ENCODE results near the gene ACOT7. TPM values are rescaled to one million over a fixed set of nuclear protein-coding genes. Genes with fewer than 3 reads are reported as not detected.

The ACOT7 gene
- total and polyA plus RNA-seq, 2 of the 13 experiments (the other 11 are each of a cell fraction or from before 2014, with no cell fraction given) = 33.0 to 55.8 TPM

- intact Hi-C loops (cut with micrococcal nuclease; ENCODE audit: unreplicated experiment) = no loop called here
- peaks cover 11% of the 10 kb centered on the region for H3K4me1 ChIP-seq (ENCODE audit: insufficient read depth, low read length)
- 0 out of 5 replicates have a peak, but pooled peaks cover 1 to 6% of the 10 kb centered on the region in 2 experiments for H3K36me3 ChIP-seq (replicated peaks in 1 of 2; ENCODE audit: control insufficient read depth in 1 of 2, insufficient read depth in 2 of 2, low read length in 2 of 2)
- no peak for FAIRE-seq
- H3K4me2 ChIP-seq (ENCODE audit: low read depth, low read length) = no peak overlapping the region
- no peaks in the 10 kb centered on the region for H3K9me3 ChIP-seq (ENCODE audit: low read length)
- 99% methylated on average over 7 of the region's 21 CpGs for WGBS (ENCODE audit: low lambda C conversion rate)
- no peak overlapping the region for H3K4me3 ChIP-seq (replicated peaks in 1 of 3; ENCODE audit: insufficient read depth in 1 of 3, low read depth in 2 of 3, low read length in 3 of 3)
- no peak for DNase-seq (ENCODE audit: low spot score)
- BruUV-seq (replicated peaks) = no TSS peak
- ATAC-seq = no peak
- POLR2A ChIA-PET = no interaction called here
- no peaks in the 10 kb centered on the region; a peak in 1 of 5 replicates for H3K27me3 ChIP-seq (ENCODE audit: control insufficient read depth in 1 of 2, insufficient read depth in 2 of 2, low read length in 2 of 2)
- no peaks in the 10 kb centered on the region for H3K79me2 ChIP-seq (ENCODE audit: insufficient read depth, low read length)
- CTCF ChIA-PET (ENCODE audit: low intra/inter-chr PET ratio, low total read pairs) = no interaction called here
- H3K9ac ChIP-seq (ENCODE audit: insufficient read depth, low read depth, low read length) = no peak overlapping the region
- in situ Hi-C loops (cut with HindIII; ENCODE audit: extremely low pct_ligation_motif_present, low pct_unique_long_range_greater_than_20kb) = no loop called here
- H2AFZ ChIP-seq (ENCODE audit: low read length) = no peak overlapping the region
- H4K20me1 ChIP-seq (ENCODE audit: insufficient read depth, low read length) = no peaks in the 10 kb centered on the region
- no peak overlapping the region for H3K27ac ChIP-seq (ENCODE audit: extremely low read length, insufficient read depth, low read length)
- TF ChIP-seq HNRNPK (IDR thresholded peaks at IDR 0.05; ENCODE audit: low read depth, low read length, poor library complexity, severe bottlenecking) = no peak
- TF ChIP-seq FOXP4 (CRISPR knock-in tag; IDR thresholded peaks at IDR 0.05) = no peak
- TF ChIP-seq ATF5 (CRISPR knock-in tag; IDR thresholded peaks at IDR 0.05; ENCODE audit: low read depth) = no peak
- TF ChIP-seq, protein P1, sequence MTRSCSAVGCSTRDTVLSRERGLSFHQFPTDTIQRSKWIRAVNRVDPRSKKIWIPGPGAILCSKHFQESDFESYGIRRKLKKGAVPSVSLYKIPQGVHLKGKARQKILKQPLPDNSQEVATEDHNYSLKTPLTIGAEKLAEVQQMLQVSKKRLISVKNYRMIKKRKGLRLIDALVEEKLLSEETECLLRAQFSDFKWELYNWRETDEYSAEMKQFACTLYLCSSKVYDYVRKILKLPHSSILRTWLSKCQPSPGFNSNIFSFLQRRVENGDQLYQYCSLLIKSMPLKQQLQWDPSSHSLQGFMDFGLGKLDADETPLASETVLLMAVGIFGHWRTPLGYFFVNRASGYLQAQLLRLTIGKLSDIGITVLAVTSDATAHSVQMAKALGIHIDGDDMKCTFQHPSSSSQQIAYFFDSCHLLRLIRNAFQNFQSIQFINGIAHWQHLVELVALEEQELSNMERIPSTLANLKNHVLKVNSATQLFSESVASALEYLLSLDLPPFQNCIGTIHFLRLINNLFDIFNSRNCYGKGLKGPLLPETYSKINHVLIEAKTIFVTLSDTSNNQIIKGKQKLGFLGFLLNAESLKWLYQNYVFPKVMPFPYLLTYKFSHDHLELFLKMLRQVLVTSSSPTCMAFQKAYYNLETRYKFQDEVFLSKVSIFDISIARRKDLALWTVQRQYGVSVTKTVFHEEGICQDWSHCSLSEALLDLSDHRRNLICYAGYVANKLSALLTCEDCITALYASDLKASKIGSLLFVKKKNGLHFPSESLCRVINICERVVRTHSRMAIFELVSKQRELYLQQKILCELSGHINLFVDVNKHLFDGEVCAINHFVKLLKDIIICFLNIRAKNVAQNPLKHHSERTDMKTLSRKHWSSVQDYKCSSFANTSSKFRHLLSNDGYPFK (CRISPR knock-in tag; IDR thresholded peaks at IDR 0.05; ENCODE audit: borderline replicate concordance) = no peak
- TF ChIP-seq ZNF83 (CRISPR knock-in tag; IDR thresholded peaks at IDR 0.05; ENCODE audit: borderline replicate concordance) = no peak
- no peak for TF ChIP-seq ATF7-NPFF (CRISPR knock-in tag; IDR thresholded peaks at IDR 0.05; ENCODE audit: low read depth)
- no peak for TF ChIP-seq NR2F1 (CRISPR knock-in tag; IDR thresholded peaks at IDR 0.05)
- no peak for TF ChIP-seq SNAPC4 (CRISPR knock-in tag; IDR thresholded peaks at IDR 0.05)
- TF ChIP-seq ZNF777 (CRISPR knock-in tag; IDR thresholded peaks at IDR 0.05) = no peak
- TF ChIP-seq ZFX (CRISPR knock-in tag; IDR thresholded peaks at IDR 0.05; ENCODE audit: low read depth) = no peak
- TF ChIP-seq, protein P2, sequence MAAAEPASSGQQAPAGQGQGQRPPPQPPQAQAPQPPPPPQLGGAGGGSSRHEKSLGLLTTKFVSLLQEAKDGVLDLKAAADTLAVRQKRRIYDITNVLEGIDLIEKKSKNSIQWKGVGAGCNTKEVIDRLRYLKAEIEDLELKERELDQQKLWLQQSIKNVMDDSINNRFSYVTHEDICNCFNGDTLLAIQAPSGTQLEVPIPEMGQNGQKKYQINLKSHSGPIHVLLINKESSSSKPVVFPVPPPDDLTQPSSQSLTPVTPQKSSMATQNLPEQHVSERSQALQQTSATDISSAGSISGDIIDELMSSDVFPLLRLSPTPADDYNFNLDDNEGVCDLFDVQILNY (CRISPR knock-in tag; conservative IDR thresholded peaks at IDR 0.05) = no peak
These were observed 125.2 kb downstream of the ACOT7 start for GRCh38 chr1:6268415-6268814.

All from HepG2 (cell line).